HG03432 (cell line): Measurements from ENCODE around the gene ANKMY1.

Experiments used
- ATAC-seq: cut with Tn5 transposase; IDR thresholded peaks from one replicate; pipeline ENCODE4 v1.9.1; 2021; ENCODE audit warnings: mild to moderate bottlenecking, moderate library complexity; ENCODE audit not compliant: unreplicated experiment

Gene ANKMY1

GRCh38 chr2:240594511-240595380 is 37.0 kb upstream of the ANKMY1 start:
- no peak for ATAC-seq

GRCh38 chr2:240593703-240594451 is 36.1 kb upstream of the ANKMY1 start:
- ATAC-seq = no peak

- no peak for ATAC-seq
Observed at GRCh38 chr2:240593026-240593702, 35.4 kb upstream of the ANKMY1 start.

GRCh38 chr2:240591784-240592183 is 34.0 kb upstream of the ANKMY1 start:
- no peak for ATAC-seq

GRCh38 chr2:240591226-240591625 is 33.4 kb upstream of the ANKMY1 start:
- ATAC-seq = no peak

- ATAC-seq = no peak
Observed at GRCh38 chr2:240590681-240591111, 32.9 kb upstream of the ANKMY1 start.

GRCh38 chr2:240589850-240590525 is 32.2 kb upstream of the ANKMY1 start:
- ATAC-seq = no peak

- no peak for ATAC-seq
Observed at GRCh38 chr2:240589375-240589774, 31.6 kb upstream of the ANKMY1 start.

- no peak for ATAC-seq
Observed at GRCh38 chr2:240588669-240589068, 30.9 kb upstream of the ANKMY1 start.

GRCh38 chr2:240588006-240588655 is 30.3 kb upstream of the ANKMY1 start:
- no peak for ATAC-seq

GRCh38 chr2:240586919-240587800 is 29.4 kb upstream of the ANKMY1 start:
- peak; percentile 12 for ATAC-seq

GRCh38 chr2:240586198-240586918 is 28.6 kb upstream of the ANKMY1 start, which contains the start of gene CAPN10:
CAPN10 (plus strand) TSS chr2:240586734; CDS start chr2:240586912, 178 bp downstream.
- peak; percentile 69 for ATAC-seq

GRCh38 chr2:240585681-240586197 is 28.0 kb upstream of the ANKMY1 start:
- ATAC-seq = no peak

GRCh38 chr2:240585101-240585500 is 27.3 kb upstream of the ANKMY1 start:
- peak; percentile 24 for ATAC-seq

GRCh38 chr2:240584486-240585031 is 26.8 kb upstream of the ANKMY1 start:
- peak; percentile 52 for ATAC-seq

- ATAC-seq = no peak
Observed at GRCh38 chr2:240583774-240584173, 26.0 kb upstream of the ANKMY1 start.

GRCh38 chr2:240582781-240583180 is 25.0 kb upstream of the ANKMY1 start:
- ATAC-seq = no peak

- ATAC-seq = no peak
Observed at GRCh38 chr2:240581811-240582210, 24.0 kb upstream of the ANKMY1 start.
